Measurements from ENCODE around the gene FFAR3. TPM values are rescaled to one million over a fixed set of nuclear protein-coding genes. Genes with fewer than 3 reads are reported as not detected.

Gene FFAR3
- total and polyA plus RNA-seq, 10 donors: 0.30 to 3.2 (median 0.73) TPM; not detected in 1

DNA sequence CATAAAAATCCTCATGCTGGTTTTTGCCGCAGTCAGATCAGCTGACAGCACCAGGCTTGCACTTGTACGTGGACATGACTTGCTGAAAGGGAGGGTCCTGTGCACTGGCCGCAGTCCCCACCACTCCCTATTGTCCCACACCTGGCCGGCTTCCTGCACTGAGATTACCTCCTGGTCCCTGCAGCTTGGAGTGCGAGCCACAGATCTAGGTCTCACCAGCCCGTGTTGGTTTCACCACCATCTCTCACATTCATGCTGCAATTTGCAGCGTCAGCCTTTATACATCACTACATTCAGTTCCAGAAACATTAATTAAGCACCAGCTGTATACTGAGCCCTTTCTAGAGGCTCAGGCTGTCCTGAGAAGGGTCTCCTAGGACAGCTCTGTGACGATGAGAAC is 44.2 kb upstream of the FFAR3 start:
- no peak for TF ChIP-seq POLR2A (IDR thresholded peaks at IDR 0.05)
- TF ChIP-seq POLR2AphosphoS5 (IDR thresholded peaks at IDR 0.05): no peak
- 82 to 91% (median 89%) methylated on average over 8 of the region's 8 CpGs for WGBS, 5 donors
- intact Hi-C loops (cut with DNase I; ENCODE audit: low total_unique reads): no loop called here
- DNase-seq: no peak
- Histone ChIP-seq H3K4me3 (no peak overlapping the region), H3K36me3 (no peaks in the 10 kb centered on the region), H3K4me1 (peaks cover 10 to 100% (median 27%) of the 10 kb centered on the region in 6 donors), H3K27ac (no peak overlapping the region), H3K27me3 (replicated peaks in 1 of 7) (no peaks in the 10 kb centered on the region), H3K9me3 (no peaks in the 10 kb centered on the region)

DNA sequence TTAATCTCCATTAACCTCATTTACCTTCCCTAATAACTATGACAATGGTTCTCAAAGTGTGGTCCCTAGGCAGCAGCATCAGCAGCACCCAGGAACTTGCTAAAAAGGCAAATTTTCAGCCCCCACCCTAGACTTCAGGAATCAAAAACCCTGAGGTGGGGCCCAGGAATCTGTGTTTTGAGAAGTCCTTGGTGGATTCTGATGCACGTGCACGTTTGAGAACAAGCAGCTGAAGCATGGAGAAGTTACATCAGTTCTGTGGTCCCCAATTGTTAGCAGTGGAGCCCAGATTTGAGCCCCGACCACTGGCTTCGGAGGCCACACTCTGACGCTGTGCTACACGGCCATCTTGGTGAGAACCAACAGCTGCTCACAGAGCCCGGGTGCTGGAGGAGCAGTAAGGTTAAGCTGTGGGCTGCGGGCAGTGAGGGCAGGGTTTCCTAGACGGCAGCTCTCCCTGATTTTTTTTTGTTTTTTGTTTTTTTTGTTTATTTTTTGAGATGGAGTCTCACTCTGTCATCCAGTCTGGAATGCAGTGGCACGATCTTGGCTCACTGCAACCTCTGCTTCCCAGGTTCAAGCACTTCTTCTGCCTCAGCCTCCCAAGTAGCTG is 43.3 kb upstream of the FFAR3 start:
- no peaks in the 10 kb centered on the region for H3K36me3 ChIP-seq
- peaks cover 19 to 100% (median 36%) of the 10 kb centered on the region in 6 donors for H3K4me1 ChIP-seq
- intact Hi-C loops (cut with DNase I; ENCODE audit: low total_unique reads): no loop called here
- H3K27ac ChIP-seq: no peak overlapping the region
- TF ChIP-seq POLR2AphosphoS5 (IDR thresholded peaks at IDR 0.05) (no peak), POLR2A (IDR thresholded peaks at IDR 0.05) (no peak)
- TF ChIP-seq, protein P1, sequence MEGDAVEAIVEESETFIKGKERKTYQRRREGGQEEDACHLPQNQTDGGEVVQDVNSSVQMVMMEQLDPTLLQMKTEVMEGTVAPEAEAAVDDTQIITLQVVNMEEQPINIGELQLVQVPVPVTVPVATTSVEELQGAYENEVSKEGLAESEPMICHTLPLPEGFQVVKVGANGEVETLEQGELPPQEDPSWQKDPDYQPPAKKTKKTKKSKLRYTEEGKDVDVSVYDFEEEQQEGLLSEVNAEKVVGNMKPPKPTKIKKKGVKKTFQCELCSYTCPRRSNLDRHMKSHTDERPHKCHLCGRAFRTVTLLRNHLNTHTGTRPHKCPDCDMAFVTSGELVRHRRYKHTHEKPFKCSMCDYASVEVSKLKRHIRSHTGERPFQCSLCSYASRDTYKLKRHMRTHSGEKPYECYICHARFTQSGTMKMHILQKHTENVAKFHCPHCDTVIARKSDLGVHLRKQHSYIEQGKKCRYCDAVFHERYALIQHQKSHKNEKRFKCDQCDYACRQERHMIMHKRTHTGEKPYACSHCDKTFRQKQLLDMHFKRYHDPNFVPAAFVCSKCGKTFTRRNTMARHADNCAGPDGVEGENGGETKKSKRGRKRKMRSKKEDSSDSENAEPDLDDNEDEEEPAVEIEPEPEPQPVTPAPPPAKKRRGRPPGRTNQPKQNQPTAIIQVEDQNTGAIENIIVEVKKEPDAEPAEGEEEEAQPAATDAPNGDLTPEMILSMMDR (IDR thresholded peaks at IDR 0.05 in 8 of 11, conservative IDR thresholded peaks at IDR 0.05 in 3 of 11): no peak
- H3K9me3 ChIP-seq: no peaks in the 10 kb centered on the region
- DNase-seq: no peak
- 63 to 81% (median 77%) methylated on average over 10 of the region's 10 CpGs for WGBS, 5 donors
- H3K4me3 ChIP-seq: no peak overlapping the region
- no peaks in the 10 kb centered on the region for H3K27me3 ChIP-seq (replicated peaks in 1 of 7)

DNA sequence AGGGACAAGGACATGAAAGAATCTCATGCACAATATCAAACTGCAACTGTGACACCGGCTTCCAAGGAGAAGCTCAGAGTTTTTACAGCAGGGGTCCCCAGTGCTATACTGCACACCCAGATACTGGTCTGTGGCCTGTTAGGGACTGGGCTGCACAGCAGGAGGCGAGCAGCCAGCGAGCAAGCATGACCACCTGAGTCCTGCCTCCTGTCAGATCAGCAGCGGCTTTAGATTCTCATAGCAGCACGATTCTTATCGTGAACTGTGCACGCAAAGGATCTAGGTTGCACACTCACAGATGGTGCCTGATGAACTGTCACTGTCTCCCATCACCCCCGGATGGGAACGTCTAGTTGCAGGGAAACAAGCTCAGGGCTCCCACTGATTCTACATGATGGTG is 42.4 kb upstream of the FFAR3 start:
- no peak overlapping the region for H3K4me3 ChIP-seq
- peak overlapping the region in 3 of 8 donors; percentile 48 to 82 (median 72) for H3K27ac ChIP-seq
- no peaks in the 10 kb centered on the region for H3K36me3 ChIP-seq
- H3K4me1 ChIP-seq: peaks cover 24 to 100% (median 45%) of the 10 kb centered on the region in 6 donors
- DNase-seq: no peak
- no peak for TF ChIP-seq POLR2AphosphoS5 (IDR thresholded peaks at IDR 0.05)
- TF ChIP-seq, protein P1 (IDR thresholded peaks at IDR 0.05 in 8 of 11, conservative IDR thresholded peaks at IDR 0.05 in 3 of 11): no peak
- no peak for TF ChIP-seq POLR2A (IDR thresholded peaks at IDR 0.05)
- H3K9me3 ChIP-seq: no peaks in the 10 kb centered on the region
- WGBS, 5 donors: 81 to 89% (median 86%) methylated on average over 9 of the region's 9 CpGs
- H3K27me3 ChIP-seq (replicated peaks in 1 of 7): no peaks in the 10 kb centered on the region
- intact Hi-C loops (cut with DNase I; ENCODE audit: low total_unique reads): no loop called here

DNA sequence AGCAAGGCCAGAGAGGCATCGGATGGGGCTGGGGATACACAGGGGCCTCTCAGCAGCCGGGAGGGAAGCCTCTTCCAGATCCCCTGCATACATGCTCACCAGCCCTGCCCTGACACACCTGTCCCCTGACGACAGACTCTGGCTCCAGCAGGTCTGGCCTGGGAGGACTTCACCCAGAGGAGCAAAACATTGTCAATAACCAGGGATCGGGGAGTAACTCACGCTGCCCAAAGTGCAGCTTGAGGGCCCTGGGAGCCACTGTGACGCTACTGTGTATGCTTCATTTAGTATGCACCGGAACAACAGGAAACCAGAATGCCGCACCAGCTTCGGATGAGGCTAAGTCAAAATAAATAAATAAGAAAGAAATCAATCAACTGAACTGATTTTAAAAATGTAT is 41.7 kb upstream of the FFAR3 start:
- Histone ChIP-seq H3K36me3 (no peaks in the 10 kb centered on the region), H3K4me1 (peaks cover 24 to 100% (median 50%) of the 10 kb centered on the region in 6 donors), H3K4me3 (no peak overlapping the region), H3K27ac (peak overlapping the region in 5 of 8 donors; percentile 72 to 83 (median 82)), H3K27me3 (replicated peaks in 1 of 7) (no peaks in the 10 kb centered on the region), H3K9me3 (peaks cover 0 to under 1% (median 0%) of the 10 kb centered on the region in 8 donors)
- WGBS, 5 donors: 76 to 87% (median 78%) methylated on average over 9 of the region's 9 CpGs
- no peak for DNase-seq
- no peak for TF ChIP-seq POLR2A (IDR thresholded peaks at IDR 0.05)
- TF ChIP-seq POLR2AphosphoS5 (IDR thresholded peaks at IDR 0.05): peak in 1 of 3 donors; percentile 43
- TF ChIP-seq, protein P1 (IDR thresholded peaks at IDR 0.05 in 8 of 11, conservative IDR thresholded peaks at IDR 0.05 in 3 of 11): no peak
- intact Hi-C loops (cut with DNase I; ENCODE audit: low total_unique reads): no loop called here

Measured in spleen (tissue), 11 donors.